Inflammatory macrophage (primary cell): ENCODE measurements around the gene TGFB1.
"Not testable (repeated sequence)": the region's sequence is repeated elsewhere in the genome, so short reads cannot be mapped to it uniquely, and the experiment has no call there.

Experiments
- DNase-seq, 2 donors: peaks; one replicate each; pipeline ENCODE4 v3.0.0-alpha.2; 2020 to 2022
- total RNA-seq, 18 experiments: gene quantifications; one replicate each; lab custom pipeline; 2026; ENCODE audit warnings: mixed read lengths in 6 of 18, inconsistent platforms in 2 of 18; lab: John Stamatoyannopoulos, UW

TGFB1 gene
- 29.5 to 118 (median 70.4) reads per million in 18 experiments for total RNA-seq

DNA sequence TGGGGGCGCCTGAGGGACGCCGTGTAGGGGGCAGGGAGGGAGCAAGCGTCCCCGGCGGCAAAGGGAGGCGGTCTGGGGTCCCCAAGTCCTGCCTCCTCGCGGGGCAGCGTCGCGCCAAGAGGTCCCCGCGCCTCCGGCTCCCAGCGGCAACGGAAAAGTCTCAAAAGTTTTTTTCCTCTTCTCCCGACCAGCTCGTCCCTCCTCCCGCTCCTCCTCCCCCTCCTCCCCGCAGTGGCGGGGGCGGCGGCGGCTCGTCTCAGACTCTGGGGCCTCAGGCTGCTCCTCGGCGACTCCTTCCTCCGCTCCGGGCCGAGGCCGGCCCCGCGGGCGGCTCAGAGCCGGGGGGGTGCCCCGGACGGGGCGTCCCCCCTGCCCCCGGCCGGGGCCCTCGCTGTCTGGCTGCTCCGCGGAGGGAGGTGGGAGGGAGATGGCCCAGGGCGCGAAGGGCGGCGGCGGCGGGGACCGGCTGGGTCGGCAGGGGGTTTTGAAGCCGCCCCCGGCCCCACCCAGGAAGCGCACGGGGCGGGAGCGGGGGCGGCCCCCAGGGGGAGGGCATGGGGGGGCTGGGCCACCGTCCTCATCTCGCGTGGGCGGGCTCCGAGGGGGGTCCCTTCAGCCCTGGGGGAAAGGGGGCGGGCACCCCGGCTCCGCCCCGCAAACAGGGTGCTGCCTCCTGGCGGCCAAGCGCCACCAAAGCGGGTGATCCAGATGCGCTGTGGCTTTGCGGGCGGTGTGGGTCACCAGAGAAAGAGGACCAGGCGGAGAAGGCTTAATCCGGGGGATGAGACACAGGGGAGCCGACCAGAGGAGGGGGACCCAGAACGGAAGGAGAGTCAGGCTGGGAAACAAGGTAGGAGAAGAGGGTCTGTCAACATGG lies at the start of gene TGFB1:
TGFB1 (minus strand) TSS at position 457 of the 877 bp plus-strand sequence. CDS start 878 bp downstream, outside the sequence.
- peak; percentile 89 to 90 for DNase-seq

- no peak for DNase-seq
Observed at GRCh38 chr19:41402010-41402409, 48.3 kb upstream of the TGFB1 start.

DNA sequence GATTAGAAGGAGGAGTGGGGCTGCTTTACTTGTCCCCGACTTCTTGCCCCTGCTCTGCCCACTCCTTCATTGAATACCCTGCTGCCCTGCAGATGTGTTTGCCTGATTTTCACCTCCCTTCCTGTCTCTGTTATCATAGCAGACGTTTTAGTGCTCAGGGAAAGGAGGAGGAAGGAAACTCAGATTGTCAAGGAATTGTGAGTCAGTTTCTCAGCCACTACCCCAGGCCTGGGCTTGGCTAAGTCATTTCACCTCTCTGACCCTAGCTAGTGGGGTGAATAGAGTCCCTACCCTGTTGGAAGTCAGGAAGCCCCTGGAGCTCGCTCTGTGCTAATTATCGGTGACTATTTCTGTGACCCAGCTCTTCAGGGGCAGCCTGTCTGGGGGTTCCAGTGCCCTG lies 47.8 kb upstream of the TGFB1 start:
- DNase-seq = no peak

- no peak for DNase-seq
Observed at GRCh38 chr19:41399525-41399924, 45.8 kb upstream of the TGFB1 start.

DNA sequence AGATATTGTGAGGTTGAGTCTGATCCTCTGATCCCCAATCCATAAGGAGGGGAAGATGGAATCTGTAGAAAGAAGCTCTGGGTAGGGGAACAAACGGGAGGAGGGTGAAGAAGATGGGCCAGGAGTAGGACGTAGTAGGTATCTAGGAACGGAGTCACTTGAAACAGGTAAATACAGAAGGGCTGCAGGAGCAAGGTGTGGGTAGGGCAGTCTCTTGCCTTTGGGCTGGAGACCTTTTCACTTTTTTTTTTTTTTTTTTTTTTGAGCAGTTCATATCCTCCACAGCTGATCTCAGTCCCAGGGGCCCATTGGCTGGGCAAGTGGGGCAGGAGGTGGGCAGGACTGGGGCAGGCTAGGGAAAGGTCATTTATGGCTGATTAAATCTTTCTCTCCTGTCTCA lies 45.4 kb upstream of the TGFB1 start:
- no peak for DNase-seq

DNA sequence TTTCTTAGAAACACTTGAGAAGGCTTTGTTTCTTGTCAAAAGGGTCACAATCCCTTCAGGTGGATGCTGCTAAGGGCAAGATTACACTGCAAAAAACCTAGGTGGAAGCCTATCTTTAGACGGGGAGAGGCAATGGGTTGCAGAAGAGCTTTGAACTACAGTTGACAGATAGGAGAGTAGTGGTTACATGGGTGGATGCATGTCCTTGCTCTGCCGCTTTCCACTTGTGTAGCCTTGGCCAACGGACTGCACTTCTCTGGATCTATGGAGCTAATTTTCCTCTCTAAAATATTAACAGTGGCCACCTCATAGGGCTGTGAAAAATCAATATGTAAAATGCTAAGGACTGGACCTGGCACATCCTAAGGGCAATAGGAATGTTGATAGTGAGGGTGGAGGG lies 44.9 kb upstream of the TGFB1 start:
- DNase-seq = no peak

DNA sequence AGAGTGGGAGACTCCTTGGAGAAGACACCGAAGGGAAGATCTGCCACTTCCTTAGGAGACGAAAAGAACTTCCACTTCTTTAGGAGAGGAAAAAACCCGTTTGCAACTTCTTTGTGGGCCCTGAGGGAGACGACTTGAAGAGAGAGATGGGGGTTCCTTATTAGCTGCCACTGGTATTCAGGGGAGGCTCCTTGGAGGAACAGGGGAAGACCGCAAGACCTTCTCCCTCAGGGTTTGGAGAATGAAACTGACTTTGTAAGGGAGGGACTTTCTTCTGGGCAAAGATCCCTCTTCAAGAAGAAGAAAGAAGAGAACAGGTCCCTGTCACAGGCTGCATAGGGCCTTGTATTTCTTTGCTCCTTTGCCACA lies 44.3 kb upstream of the TGFB1 start:
- peak in 1 of 2 donors; percentile 22 for DNase-seq

GRCh38 chr19:41397086-41398049 lies 43.6 kb upstream of the TGFB1 start, which contains the start of the genes BCKDHA and EXOSC5:
Gene BCKDHA, plus strand, starts transcription at chr19:41397818. Its CDS starts 10 bp downstream, at chr19:41397828.
Gene EXOSC5, minus strand, starts transcription at chr19:41397359. Its CDS starts 31 bp downstream, at chr19:41397328.
- DNase-seq = peak; percentile 100

DNA sequence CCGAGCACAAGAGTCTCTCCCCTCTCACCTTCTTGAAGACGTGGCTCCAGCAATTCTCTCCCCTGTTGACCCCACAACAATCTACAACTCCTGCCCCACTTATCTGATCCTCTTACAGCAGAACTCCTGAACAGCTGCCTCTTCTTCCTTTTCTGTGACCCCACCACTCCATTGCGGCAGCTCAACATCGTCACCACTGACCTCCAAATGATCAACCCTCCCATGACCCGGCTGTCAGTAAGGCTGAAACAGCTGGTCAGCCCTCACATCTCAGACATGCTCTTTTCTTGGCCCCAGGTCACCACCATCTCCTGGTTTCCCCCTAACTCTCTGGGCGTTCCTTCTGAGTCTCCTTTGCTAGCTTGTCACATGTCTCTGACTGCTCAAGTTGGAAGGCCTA lies 41.6 kb upstream of the TGFB1 start:
- DNase-seq = peak in 1 of 2 donors; percentile 38

DNA sequence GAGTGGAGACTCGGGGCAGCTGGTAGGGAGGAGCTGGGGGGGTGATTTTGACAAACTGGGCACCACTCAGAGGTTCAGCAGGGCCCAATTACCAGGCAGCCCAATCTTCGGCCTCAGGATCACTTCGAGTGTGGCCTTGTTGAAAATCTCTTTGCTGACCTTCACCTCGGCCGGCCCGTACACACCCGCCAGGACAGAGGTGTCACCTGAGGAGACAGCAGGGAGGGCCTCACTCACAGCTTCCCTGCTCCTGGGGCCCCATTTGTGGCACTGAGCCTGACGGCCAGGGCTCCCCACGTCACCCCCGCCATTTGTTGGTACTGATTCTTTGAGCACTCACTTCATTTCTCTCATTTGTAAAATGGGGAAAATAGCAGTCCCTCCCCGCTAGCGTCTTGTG lies 39.1 kb upstream of the TGFB1 start:
- DNase-seq = no peak

DNA sequence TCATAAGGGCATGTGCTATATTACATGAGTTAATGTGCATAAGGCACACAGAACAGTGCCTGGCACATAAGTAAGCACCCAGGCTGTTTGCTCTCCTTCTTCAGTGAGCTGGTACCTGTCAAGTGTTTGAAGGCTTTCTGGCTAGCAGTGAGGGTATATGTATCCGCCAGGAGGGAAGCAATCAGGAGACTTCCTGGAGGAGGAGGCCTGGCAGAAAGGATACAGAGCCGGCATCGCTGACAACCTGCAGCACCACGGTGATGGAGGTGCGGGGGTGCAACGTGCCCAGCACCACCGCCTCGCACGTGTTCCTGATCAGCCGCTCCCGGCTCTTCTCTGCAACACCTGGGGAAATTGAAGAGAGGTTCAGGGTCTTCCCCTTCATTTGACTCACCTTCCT lies 37.9 kb upstream of the TGFB1 start:
- DNase-seq = no peak

DNA sequence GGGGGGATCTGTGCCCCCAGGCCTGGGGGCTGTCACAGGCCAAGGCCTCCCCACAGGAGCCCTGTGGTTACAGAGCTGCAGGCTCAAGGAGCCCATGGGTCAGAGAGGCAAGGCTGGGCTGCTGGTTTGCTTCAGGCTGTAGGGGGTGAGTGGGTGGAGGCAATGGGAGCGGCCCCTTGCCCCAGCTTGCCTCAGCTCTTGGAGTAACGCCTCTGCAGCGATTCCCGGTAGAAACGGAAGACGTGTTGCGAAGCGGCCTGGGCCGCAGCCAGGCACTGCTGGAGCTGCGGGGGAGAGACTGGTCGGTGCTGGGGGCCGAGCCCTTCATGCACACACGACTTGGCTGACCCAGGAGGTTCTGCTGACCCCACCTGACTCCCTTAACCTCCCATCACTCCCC lies 32.7 kb upstream of the TGFB1 start:
- peak; percentile 25 to 60 for DNase-seq

DNA sequence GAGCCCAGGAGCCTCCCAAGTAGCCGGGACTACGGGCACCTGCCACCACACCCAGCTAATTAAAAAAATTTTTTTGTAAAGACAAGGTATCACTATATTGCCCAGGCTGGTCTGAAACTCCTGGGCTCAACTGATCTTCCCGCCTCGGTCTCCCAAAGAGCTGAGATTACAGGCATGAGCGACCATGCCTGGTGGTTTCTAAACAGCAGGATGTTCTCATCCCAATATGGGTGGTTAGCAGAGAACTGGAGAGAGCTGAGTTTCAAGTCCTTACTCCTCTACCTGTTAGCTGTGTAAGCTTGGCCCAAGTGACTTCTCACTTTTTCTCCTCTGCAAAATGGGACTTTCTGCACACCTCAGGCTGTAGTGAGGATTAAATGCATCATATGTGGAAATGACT lies 30.6 kb upstream of the TGFB1 start:
- DNase-seq = no peak

- DNase-seq = not testable (repeated sequence)
Observed at GRCh38 chr19:41381536-41381935, 27.8 kb upstream of the TGFB1 start.

GRCh38 chr19:41377977-41378709 lies 24.4 kb upstream of the TGFB1 start:
- DNase-seq = peak; percentile 27 to 49

- peak; percentile 66 to 87 for DNase-seq
Observed at GRCh38 chr19:41376998-41377365, 23.3 kb upstream of the TGFB1 start.

GRCh38 chr19:41376241-41376997 lies 22.7 kb upstream of the TGFB1 start, which contains the start of gene TMEM91:
Gene TMEM91, plus strand, starts transcription at chr19:41376533. Its CDS starts 1,777 bp downstream, at chr19:41378310.
- DNase-seq = peak; percentile 42 to 63

DNA sequence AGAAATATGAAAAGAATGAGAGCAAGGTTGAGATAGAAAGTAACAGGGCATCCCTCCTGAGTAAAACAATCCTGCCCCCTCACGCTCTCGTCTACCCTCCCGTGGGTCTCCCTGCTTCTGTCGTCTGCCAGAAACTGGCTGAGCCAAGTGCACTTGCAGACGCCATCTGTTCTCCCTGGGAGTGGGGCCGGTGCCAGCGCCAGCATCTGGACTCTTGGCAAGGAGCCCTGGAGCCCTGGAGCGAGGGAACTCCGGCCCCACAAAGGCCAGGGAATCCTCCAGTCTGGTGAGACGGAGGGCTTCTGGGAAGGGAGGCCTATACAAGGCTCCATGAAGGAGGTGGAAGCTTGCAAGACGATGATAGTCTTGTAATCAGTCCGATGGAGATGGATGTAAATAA lies 20.3 kb upstream of the TGFB1 start:
- DNase-seq = no peak

GRCh38 chr19:41372501-41372900 lies 18.8 kb upstream of the TGFB1 start:
- DNase-seq = no peak

GRCh38 chr19:41371541-41371940 lies 17.8 kb upstream of the TGFB1 start:
- DNase-seq = no peak

- not testable (repeated sequence) for DNase-seq
Observed at GRCh38 chr19:41371119-41371518, 17.4 kb upstream of the TGFB1 start.
